ENCODE measurements around the gene THOC1. TPM values are rescaled to one million over a fixed set of nuclear protein-coding genes. Genes with fewer than 3 reads are reported as not detected.

Gene THOC1
- total RNA-seq (78.7 and 83.1 TPM in 2 replicates), polyA plus RNA-seq (18.3 and 41.0 TPM in 2 replicates), polyA minus RNA-seq (18.1 and 27.2 TPM in 2 replicates)
- total RNA-seq (2013), result 66.5 TPM

- Histone ChIP-seq H3K9me3 (ENCODE audit: control extremely low read depth in 1 of 3, control insufficient read depth in 2 of 3, insufficient read depth in 1 of 3, low read length in 2 of 3) (no peaks in the 10 kb centered on the region), H3K36me3 (replicated peaks in 1 of 2; ENCODE audit: control extremely low read depth in 1 of 2, control insufficient read depth in 1 of 2, extremely low read depth in 1 of 2, insufficient read depth in 2 of 2, low read length in 1 of 2) (peaks cover 0 to 17% of the 10 kb centered on the region in 2 experiments), H3K9ac (ENCODE audit: low read length) (peak within 1 kb of the TSS; percentile 86), H3K27me3 (replicated peaks in 1 of 4; ENCODE audit: control extremely low read depth in 1 of 4, control insufficient read depth in 3 of 4, insufficient read depth in 4 of 4, low read length in 3 of 4) (no peaks in the 10 kb centered on the region), H3K4me3 (ENCODE audit: control extremely low read depth in 1 of 5, extremely low read depth in 1 of 5, insufficient read depth in 1 of 5, low read depth in 2 of 5, low read length in 4 of 5) (peak within 1 kb of the TSS; percentile 71 to 100 (median 95)), H3K27ac (ENCODE audit: low read length in 2 of 2) (peak within 1 kb of the TSS; percentile 84 to 89), H3K4me2 (replicated peaks; ENCODE audit: low read depth, low read length, poor library complexity, severe bottlenecking) (peak within 1 kb of the TSS; percentile 75), H3K79me2 (ENCODE audit: control insufficient read depth, insufficient read depth, low read length) (peaks cover 22% of the 10 kb centered on the region), H3K4me1 (ENCODE audit: control insufficient read depth in 2 of 2, insufficient read depth in 2 of 2, low read length in 2 of 2) (peaks cover 8 to 16% of the 10 kb centered on the region in 2 donors), H2AFZ (ENCODE audit: insufficient read depth, low read depth, low read length, poor library complexity, severe bottlenecking) (peak within 1 kb of the TSS; percentile 79), H4K20me1 (ENCODE audit: control insufficient read depth, insufficient read depth, low read length, poor library complexity, severe bottlenecking) (no peaks in the 10 kb centered on the region)
- peak; percentile 86 for ATAC-seq (ENCODE audit: low read depth)
- H3K9me3 Mint-ChIP-seq (ENCODE audit: insufficient read depth), result no peaks in the 10 kb centered on the region
- intact Hi-C loops (cut with micrococcal nuclease), result loop anchor here (1.0 to 5.0 kb wide), 2 partner anchors 110 to 444 kb away; partner anchors contain the start of genes ENOSF1 and USP14
- H3K4me1 Mint-ChIP-seq, result peaks cover 30% of the 10 kb centered on the region
- under 1% methylated on average over 68 of the region's 69 CpGs for whole genome bisulfite sequencing (ENCODE audit: insufficient coverage)
- no peaks in the 10 kb centered on the region for H3K27me3 Mint-ChIP-seq
- peak; percentile 94 for DNase-seq
- no peak for TF ChIP-seq EZH2 (IDR thresholded peaks at IDR 0.05; ENCODE audit: borderline replicate concordance, insufficient read depth, low read depth, low read length, poor library complexity, severe bottlenecking)
- TF ChIP-seq CTCF (IDR thresholded peaks at IDR 0.05), result no peak
- peak within 1 kb of the TSS; percentile 98 for H3K4me3 Mint-ChIP-seq
- POLR2A ChIA-PET, result interaction anchor here (0.7 to 1.4 kb wide), 3 partner anchors 37 to 110 kb away, joined by 3 to 5 read pairs (median 4); partner anchors contain the start of gene USP14
- H3K27ac Mint-ChIP-seq, result peak within 1 kb of the TSS; percentile 99
- CTCF ChIA-PET, result interaction anchor here (1.3 kb wide), 1 partner anchor 110 kb away, joined by 4 read pairs; the partner anchor contains the start of gene USP14
These were observed at the start of gene THOC1 for GRCh38 chr18:267688-268552. THOC1 (minus strand) TSS chr18:268047; CDS start chr18:268019, 28 bp downstream.

- intact Hi-C loops (cut with micrococcal nuclease), result no loop called here
- H3K27ac ChIP-seq (ENCODE audit: low read length in 2 of 2), result no peak overlapping the region
- ATAC-seq (ENCODE audit: low read depth), result no peak
- 97% methylated on average over 2 of the region's 6 CpGs for WGBS (ENCODE audit: insufficient coverage)
- H3K27me3 Mint-ChIP-seq, result peaks cover 4% of the 10 kb centered on the region
- no peaks in the 10 kb centered on the region for H3K36me3 ChIP-seq (replicated peaks in 1 of 2; ENCODE audit: control extremely low read depth in 1 of 2, control insufficient read depth in 1 of 2, extremely low read depth in 1 of 2, insufficient read depth in 2 of 2, low read length in 1 of 2)
- H3K4me3 Mint-ChIP-seq, result no peak overlapping the region
- CTCF ChIA-PET, result no interaction called here
- no peaks in the 10 kb centered on the region for H3K9me3 Mint-ChIP-seq (ENCODE audit: insufficient read depth)
- H3K4me2 ChIP-seq (replicated peaks; ENCODE audit: low read depth, low read length, poor library complexity, severe bottlenecking), result no peak overlapping the region
- H3K79me2 ChIP-seq (ENCODE audit: control insufficient read depth, insufficient read depth, low read length), result no peaks in the 10 kb centered on the region
- H3K4me3 ChIP-seq (ENCODE audit: control extremely low read depth in 1 of 5, extremely low read depth in 1 of 5, insufficient read depth in 1 of 5, low read depth in 2 of 5, low read length in 4 of 5), result no peak overlapping the region
- no peak overlapping the region for H2AFZ ChIP-seq (ENCODE audit: insufficient read depth, low read depth, low read length, poor library complexity, severe bottlenecking)
- H3K27ac Mint-ChIP-seq, result no peak overlapping the region
- POLR2A ChIA-PET, result no interaction called here
- TF ChIP-seq CTCF (IDR thresholded peaks at IDR 0.05) (no peak), EZH2 (IDR thresholded peaks at IDR 0.05; ENCODE audit: borderline replicate concordance, insufficient read depth, low read depth, low read length, poor library complexity, severe bottlenecking) (no peak)
- peaks cover 5% of the 10 kb centered on the region for H3K4me1 Mint-ChIP-seq
- no peak overlapping the region for H3K9ac ChIP-seq (ENCODE audit: low read length)
- no peak for DNase-seq
- H3K4me1 ChIP-seq (ENCODE audit: control insufficient read depth in 2 of 2, insufficient read depth in 2 of 2, low read length in 2 of 2), result no peaks in the 10 kb centered on the region
- H3K9me3 ChIP-seq (ENCODE audit: control extremely low read depth in 1 of 3, control insufficient read depth in 2 of 3, insufficient read depth in 1 of 3, low read length in 2 of 3), result no peaks in the 10 kb centered on the region
- no peaks in the 10 kb centered on the region for H3K27me3 ChIP-seq (replicated peaks in 1 of 4; ENCODE audit: control extremely low read depth in 1 of 4, control insufficient read depth in 3 of 4, insufficient read depth in 4 of 4, low read length in 3 of 4)
- H4K20me1 ChIP-seq (ENCODE audit: control insufficient read depth, insufficient read depth, low read length, poor library complexity, severe bottlenecking), result no peaks in the 10 kb centered on the region
These were observed 49.8 kb upstream of the THOC1 start for GRCh38 chr18:317618-318017.
